DND-41 (cell line): ENCODE results near the gene RANBP9.

Experiments used
- EZH2 ChIP-seq: IDR thresholded peaks from 3 replicates; pipeline ENCODE4 v1.6.1; 2012; ENCODE audit warnings: borderline replicate concordance, low read depth, mild to moderate bottlenecking, moderate library complexity, low read length, inconsistent platforms; ENCODE audit not compliant: severe bottlenecking
- TF ChIP-seq, protein P1 (sequence below): IDR thresholded peaks from 2 replicates; pipeline ENCODE4 v1.5.1; 2012; ENCODE audit warnings: borderline replicate concordance, low read length, moderate library complexity, mild to moderate bottlenecking; ENCODE audit not compliant: poor library complexity, severe bottlenecking; ENCODE audit errors: extremely low read depth

DNA sequence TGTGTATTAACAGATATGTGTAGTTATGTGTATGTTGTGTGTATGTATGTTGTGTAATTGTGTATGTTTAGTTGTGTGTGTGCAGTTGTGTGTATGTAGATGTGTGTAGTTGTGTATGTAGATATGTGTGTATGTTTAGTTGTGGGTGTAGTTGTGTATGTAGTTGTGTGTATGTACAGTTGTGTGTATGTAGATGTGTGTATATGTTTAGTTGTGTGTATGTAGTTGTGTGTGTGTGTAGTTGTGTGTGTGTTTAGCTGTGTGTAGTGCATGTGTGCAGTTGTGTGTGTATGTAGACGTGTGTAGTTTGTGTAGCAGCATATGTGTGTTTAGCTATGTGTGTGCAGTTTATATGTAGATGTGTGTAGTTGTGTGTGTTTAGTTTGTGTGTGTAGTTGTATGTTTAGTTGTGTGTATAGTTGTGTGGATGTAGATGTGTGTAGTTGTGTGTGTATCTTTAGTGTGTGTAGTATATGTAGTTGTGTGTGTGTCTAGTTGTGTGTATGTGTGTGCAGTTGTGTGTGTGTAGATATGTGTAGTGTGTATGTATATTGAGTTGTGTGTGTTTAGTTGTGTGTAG, 121.0 kb downstream of the RANBP9 start:
- no peak for TF ChIP-seq EZH2
- TF ChIP-seq, protein P1, sequence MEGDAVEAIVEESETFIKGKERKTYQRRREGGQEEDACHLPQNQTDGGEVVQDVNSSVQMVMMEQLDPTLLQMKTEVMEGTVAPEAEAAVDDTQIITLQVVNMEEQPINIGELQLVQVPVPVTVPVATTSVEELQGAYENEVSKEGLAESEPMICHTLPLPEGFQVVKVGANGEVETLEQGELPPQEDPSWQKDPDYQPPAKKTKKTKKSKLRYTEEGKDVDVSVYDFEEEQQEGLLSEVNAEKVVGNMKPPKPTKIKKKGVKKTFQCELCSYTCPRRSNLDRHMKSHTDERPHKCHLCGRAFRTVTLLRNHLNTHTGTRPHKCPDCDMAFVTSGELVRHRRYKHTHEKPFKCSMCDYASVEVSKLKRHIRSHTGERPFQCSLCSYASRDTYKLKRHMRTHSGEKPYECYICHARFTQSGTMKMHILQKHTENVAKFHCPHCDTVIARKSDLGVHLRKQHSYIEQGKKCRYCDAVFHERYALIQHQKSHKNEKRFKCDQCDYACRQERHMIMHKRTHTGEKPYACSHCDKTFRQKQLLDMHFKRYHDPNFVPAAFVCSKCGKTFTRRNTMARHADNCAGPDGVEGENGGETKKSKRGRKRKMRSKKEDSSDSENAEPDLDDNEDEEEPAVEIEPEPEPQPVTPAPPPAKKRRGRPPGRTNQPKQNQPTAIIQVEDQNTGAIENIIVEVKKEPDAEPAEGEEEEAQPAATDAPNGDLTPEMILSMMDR = no peak
